Stimulated activated CD4-positive, alpha-beta T cell treated with anti-CD3 and anti-CD28 coated beads, Interleukin-2, amount 100 ng/mL, for 4 hours (primary cell): ENCODE measurements around the gene CAMK2B.

Experiments
- DNase-seq: peaks from one replicate; pipeline ENCODE4 v3.0.0-alpha.2; 2020; ENCODE audit warnings: low read depth

Gene CAMK2B

GRCh38 chr7:44329888-44330287 lies 4.5 kb upstream of the CAMK2B start:
- DNase-seq: no peak

GRCh38 chr7:44329081-44329480 lies 3.7 kb upstream of the CAMK2B start:
- no peak for DNase-seq

DNA sequence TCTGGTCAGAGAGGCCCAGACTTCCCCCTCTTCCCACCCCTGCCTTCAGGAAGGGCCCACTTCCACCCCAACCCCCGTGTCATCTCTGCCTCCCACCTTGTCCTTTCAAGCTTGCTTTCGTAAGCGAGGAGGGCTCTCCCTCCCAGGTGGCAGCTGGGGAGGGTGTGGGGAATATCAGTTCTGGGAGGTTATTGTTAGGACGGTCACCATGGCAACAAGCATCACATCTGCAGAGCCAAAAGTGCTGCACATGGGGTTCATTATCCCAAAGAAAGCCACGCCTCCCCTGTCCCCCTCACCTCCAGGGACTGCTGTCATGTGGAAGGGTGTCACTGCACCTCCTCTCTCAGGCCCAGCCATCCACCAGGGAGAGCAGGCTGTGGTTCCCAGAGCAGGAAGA lies 2.6 kb upstream of the CAMK2B start:
- no peak for DNase-seq

DNA sequence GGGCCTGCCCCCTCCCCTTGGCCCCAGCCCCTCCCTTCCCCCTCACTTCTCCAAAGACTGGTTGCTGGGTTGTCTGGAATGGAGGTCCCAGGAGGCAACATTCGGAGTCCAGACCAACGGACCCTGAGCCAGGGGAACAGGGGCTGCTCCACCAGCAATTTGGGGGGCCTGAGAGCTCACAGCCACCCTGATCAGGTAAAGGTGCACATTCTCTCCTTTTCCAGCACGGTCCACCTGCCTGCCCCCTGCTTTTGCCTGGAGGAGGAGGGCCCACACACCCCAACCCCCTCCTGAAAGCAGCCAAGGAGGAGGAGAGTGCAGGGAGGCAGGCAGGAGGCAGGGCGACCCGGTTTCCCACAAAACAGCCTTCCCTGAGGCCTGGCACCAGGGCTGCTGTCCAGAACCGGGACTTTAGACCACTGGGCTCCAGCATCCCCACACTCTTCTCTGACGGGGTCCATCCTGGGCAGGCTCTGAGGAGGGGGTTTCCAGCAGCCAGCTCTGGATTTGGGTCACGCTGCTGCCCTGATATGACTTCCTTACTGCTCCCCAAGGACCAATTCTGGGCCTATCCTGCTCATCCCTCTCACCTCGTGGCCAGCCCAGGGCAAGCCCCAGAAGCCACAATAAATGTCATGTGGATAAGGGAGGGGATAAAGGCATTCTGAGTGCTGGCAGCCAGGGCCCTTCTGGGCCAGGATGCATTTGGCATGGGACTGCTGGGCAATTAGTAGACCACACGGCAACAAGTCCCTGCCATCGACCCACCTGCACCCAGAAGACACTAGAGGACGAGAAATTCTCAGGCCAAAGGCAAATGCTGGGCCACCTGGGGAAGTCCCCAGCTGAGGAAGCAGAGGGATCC lies 1.1 kb upstream of the CAMK2B start:
- no peak for DNase-seq

- no peak for DNase-seq
Measured at GRCh38 chr7:44325811-44326241, 432 bp upstream of the CAMK2B start.

GRCh38 chr7:44324481-44325200 lies 753 bp downstream of the CAMK2B start:
- no peak for DNase-seq

DNA sequence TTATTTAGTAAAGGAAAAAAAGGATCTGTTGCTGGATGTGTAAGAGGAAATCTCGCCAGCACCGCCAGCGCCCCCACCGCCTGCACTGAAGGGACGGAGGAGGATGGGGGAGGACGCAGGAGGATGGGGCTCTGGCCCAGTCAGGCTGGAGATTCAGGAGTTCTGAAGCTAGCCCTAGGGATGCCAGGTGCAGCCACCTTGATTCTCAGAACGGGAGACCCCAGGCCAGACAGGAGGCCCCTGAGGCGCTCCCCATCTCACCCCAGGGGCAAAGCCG lies 1.3 kb downstream of the CAMK2B start:
- DNase-seq: no peak

- DNase-seq: no peak
Measured at GRCh38 chr7:44323381-44324203, 1.8 kb downstream of the CAMK2B start.

- no peak for DNase-seq
Measured at GRCh38 chr7:44322631-44323363, 2.6 kb downstream of the CAMK2B start.

DNA sequence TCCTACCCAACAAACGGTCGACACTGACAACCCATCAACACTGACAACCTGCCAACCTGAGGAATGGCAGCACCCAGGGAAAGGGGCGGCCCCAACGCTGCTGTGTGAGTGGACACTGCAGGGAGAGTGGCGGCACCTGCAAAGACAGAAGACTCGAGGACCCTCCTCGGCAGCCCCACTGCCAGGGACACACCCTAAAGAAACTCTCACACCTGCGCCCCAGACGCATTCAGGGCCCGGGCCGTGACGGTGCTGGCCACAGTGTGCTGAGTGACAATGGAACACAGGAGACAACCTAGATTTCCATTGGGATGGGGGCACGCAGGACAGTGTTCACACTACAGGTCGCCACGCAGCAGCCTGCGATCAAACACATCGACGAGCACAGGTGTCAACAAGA lies 3.6 kb downstream of the CAMK2B start:
- DNase-seq: no peak

GRCh38 chr7:44320794-44321371 lies 4.5 kb downstream of the CAMK2B start:
- DNase-seq: no peak

DNA sequence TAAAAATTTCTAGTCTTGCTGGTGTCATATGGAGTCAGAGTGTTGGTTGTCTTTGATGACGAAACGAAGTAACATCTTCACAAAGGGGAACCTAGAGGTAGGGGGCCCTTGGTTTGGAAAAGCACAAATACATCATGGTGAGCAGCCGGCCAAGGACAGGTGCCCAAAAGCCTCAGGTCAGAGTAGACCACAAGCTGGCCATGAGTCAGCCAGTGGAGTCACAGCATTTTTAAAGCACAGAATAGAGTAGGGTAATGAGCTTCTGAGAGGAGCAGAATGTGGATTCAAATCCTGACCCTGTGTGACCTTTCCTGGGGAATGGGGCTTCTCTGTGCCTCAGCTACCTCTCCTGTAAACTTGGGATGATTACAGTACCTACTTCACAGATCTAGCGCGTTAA lies 5.3 kb downstream of the CAMK2B start:
- DNase-seq: no peak

GRCh38 chr7:44318332-44318731 lies 7.1 kb downstream of the CAMK2B start:
- no peak for DNase-seq

DNA sequence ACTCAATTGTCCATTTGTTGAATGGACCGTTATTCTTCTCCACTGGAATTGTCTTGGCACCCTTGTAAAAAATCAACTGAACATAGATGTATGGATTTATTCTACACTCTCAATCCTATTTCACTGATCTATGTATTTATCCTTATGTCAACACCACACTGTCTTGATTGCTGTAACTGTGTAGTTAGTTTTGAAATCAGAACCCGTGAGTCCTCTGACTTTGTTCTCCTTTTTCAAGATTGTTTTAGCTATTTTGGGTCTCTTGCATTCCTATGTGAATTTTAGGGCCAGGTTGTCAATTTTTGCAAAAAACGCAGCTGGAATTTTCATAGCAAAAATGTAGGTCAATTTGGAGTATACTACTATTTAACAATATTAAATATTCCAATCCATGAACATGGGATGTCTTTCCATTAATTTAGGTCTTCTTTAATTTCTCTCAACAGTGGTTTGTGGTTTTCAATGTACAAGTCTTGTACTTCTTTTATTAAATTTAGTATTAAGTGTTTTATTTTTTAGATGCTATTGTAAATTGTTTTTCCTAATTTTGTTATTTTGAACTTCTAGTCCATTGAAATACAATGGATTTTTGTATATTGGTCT lies 10.0 kb downstream of the CAMK2B start:
- DNase-seq: no peak

- no peak for DNase-seq
Measured at GRCh38 chr7:44313621-44314031, 11.8 kb downstream of the CAMK2B start.

DNA sequence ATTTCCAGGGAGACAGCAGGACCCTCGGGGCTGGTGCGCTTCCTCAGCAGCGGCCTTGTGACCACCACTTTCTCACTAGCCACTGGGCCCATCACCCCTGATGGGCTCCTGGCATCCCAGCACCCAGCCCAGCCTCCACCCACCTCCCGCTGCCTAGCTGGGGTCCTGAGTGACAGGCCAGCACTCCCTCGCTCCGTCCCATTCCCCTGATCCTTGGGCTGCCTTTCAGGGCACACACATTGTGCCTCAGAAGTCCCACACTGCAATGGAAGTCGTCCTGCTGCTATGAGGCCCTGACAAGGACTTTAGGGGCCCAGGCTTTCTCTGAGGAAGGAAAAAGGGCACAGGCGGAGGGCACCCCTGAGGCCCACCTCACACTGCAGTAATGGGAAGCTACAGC lies 12.4 kb downstream of the CAMK2B start:
- no peak for DNase-seq

DNA sequence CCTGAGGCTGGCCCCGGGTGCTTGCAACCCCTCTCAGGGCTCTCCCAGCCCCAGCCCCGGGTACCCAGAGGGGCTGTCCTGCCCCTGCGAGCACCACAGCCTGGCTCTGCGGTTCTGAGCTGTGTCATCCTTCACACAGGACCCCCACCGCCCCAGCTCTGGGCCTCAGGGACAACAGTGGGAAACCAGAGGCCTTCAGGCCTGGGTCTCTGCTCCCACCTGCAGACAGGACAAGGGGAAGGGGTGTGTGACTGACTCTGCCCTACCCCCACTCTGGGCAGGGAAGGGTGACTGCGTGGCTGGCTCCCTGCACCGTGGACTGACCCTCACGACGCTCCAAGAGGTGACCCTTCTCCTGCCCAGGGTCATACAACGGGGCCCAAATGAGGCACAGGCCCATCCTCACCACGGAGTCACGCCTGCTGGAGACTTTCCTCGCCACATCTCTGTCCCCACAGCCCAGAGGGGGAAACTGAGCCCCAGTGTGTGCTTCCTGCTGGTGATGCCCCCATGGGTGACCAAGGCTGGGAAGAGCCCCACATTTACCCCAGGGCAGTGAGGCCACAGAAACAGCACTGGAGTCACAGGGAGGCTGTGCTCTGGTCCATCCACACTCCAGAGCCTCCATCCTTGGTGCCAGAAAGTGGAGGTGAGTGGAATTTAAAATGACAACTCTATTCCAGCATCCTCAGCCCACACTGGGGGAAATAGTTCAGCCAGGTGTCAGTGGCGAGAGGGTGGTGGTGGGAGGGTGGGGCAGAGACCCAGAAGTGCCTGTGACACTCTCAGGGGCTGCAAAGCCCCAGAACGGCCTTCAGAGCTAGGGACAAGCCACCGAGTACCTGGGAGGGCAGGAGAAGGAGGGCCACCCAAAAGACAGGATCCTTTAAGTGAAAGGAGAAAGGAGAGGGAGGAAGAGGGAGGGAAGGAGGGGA lies 13.6 kb downstream of the CAMK2B start:
- DNase-seq: no peak

- no peak for DNase-seq
Measured at GRCh38 chr7:44310221-44310848, 15.1 kb downstream of the CAMK2B start.

DNA sequence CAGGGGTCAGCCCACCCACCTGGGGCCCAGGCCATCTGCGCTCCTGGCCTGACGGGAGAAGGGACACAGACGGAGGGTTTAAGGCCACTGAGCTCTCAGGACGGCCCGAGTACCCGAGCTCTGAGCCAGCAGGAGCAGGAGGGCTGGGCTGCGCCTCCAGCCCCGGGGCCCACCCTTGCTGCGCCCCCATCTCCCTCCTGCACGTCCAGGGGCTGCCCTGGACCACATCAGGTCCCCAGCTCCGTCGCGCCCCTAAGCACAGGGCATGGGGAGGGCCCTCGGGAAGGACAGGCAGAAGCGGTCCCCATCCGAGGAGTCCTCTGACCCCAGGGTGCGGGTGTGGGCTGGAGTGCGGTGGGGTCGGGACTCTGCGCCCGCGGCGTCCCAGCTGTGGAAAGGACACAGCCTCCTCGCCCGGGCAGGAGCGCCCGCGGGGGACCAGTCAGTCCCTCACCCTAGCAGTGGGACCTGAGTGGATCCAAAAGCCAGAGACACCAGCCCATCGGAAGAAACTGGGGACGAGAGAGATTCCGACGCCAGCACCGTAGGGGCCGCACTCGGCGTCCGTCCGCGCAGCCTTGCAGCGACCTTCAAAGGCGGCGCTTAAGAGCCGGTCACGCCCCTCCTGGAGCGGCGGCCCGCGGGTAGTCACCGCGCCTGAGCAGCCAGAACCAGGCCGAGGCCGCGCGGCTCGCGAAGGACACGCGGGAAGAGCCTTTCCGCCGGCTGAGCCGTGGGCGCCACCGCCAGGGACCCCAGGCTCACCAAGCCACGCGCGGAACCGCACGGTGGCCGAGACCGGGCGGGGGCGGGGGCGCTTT lies 15.9 kb downstream of the CAMK2B start:
- no peak for DNase-seq
